B cell (primary cell): ENCODE data around the gene CHORDC1.

ENCODE experiments used
- CTCF ChIP-seq: fragments of 200-600 bp; IDR thresholded peaks from one replicate; pipeline ENCODE4 v1.8.0; 2022; ENCODE audit warnings: antibody characterized with exemption, mild to moderate bottlenecking
- EZH2 ChIP-seq: IDR thresholded peaks from 2 replicates; pipeline ENCODE4 v1.6.1; 2012; ENCODE audit warnings: borderline replicate concordance, low read depth, mild to moderate bottlenecking, moderate library complexity, low read length; ENCODE audit not compliant: insufficient read depth, poor library complexity, severe bottlenecking

- TF ChIP-seq CTCF: no peak
- TF ChIP-seq EZH2: no peak
Measured at GRCh38 chr11:90221803-90222458, 918 bp downstream of the CHORDC1 start.
